Skin epidermis (tissue), 12 donors: Measurements from ENCODE around the gene HSDL1.
A peak's percentile ranks its signal among the peaks of the same experiment; 100 is the strongest.

ENCODE experiments used
- H3K27ac ChIP-seq, 21 experiments: fragments of 200-600 bp; sonication (generic) in 11 of 21; one replicate each; pipeline ENCODE4 v1.5.0; 2020; ENCODE audit warnings: mild to moderate bottlenecking in 3 of 21, inconsistent platforms in 2 of 21, moderate library complexity in 2 of 21
- H3K4me3 ChIP-seq, 7 experiments: fragments of 200-600 bp; sonication (generic) in 2 of 7; one replicate each; pipeline ENCODE4 v1.5.0; 2020; ENCODE audit warnings: inconsistent platforms in 2 of 7, mild to moderate bottlenecking in 2 of 7, moderate library complexity in 1 of 7

HSDL1 gene

DNA sequence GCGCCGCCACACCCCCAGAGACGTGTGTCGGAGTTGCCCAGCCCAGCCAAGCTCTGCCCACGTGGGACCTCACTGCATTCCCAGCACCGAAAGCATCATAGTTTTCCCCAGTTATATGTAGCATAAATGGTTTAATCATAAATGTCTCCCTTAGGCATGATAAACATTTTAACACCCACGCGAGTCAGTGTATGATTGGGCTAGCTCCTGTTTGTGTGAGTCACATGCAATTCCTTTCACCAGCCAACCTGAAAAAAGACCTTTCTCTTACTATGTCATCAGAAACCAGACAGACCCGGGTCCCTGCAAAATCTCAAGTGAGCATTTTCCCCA lies 32.7 kb upstream of the HSDL1 start:
- no peak overlapping the region for H3K4me3 ChIP-seq
- H3K27ac ChIP-seq = peak overlapping the region in 15 of 21 experiments; percentile 34 to 83 (median 67)

DNA sequence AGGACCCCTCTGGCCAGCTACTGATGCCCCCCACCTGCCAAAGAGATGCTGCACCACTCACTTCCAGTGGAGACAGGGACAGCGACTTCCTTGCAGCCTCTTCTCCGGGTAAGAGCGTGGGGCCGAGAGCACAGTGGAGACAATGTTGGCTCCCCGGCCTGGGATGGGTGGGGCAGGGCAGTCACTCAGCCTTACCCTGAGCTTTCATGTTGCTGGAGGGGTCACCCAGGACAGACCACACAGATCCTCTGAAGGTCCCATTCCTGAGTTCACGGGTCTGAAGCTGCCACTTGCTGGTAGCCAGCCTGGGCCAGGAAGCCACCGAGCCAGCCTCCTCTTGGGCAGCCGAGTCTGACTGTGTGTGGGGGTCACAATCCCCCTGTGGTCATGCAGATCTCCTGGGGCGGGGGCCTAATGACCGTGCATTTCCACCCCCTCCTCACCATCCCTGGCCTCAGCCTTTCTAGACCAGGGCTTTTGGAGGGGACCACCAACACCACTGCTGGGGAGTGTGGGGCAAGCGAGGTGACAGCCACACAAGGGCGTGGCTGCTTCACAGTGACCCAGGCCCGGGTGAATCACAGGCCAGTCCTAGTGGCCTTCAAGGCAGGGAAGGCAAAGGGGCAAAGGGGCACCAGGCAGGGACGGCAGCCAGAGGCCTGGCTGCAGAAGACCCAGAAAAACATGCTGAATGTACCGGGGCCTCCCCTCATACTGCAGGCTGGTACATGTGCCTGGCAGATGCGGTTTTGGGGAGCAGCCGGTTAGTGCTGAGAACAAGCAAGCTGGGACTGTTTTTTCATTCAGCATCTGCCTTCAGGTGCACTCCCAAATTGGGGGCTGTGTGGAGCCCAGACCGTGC lies 31.4 kb upstream of the HSDL1 start:
- peak overlapping the region in 18 of 21 experiments; percentile 9 to 83 (median 67) for H3K27ac ChIP-seq

DNA sequence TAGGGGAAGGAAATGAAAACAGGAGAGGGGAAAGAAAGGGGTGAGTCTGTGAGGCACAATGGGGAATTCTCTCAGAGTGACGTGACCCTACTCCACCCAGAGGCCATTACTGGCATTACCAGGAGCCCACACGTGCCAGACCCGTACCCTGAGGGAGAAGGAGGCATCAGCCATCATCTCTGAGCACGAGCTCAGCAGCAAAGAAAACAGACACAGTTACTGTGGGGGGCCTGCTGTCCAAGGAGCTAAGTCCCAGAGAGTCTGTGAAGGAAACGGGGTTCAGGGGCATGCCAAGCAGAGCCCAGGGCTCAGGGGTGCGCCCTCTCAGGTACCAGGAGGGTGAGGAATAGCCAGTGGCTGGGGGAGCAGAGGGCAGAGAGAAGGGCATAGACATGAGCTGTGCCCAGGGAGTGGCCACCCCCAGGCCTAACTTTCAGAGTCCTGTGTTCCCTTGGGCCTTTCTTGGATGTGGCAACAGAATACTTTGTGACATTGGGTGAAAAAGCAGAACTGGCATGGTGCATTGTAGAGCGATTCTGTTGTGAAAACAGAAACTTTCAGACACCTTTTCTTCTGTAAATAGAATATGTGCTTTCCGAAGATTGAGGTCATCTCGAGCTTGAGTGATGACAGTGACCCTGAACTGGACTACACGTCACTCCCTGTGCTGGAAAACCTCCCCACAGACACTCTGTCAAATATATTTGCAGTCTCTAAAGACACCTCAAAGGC lies 30.5 kb upstream of the HSDL1 start:
- peak overlapping the region in 6 of 21 experiments; percentile 36 to 83 (median 74) for H3K27ac ChIP-seq
- H3K4me3 ChIP-seq = no peak overlapping the region

More for the DNA sequence above, 31.4 kb upstream of the HSDL1 start:
- no peak overlapping the region for H3K4me3 ChIP-seq

DNA sequence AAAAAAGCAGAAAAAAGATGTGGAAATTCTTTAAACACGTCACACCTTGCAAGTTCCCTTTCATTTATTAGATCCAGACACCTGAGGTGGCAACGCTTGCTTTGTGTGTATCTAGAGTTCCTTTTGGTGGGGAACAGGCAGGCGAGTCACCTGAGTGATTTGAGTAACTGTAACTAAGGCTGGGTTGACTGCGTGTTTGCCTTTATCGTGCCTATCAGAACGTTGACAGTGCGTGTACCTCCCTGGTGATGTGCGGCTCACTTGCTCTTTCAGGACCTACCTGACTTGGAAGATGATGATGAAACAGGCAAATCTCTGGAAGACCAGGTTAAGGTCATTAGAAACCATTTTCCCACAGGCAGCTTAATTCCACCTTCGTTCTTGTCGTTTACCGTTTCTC lies 29.4 kb upstream of the HSDL1 start:
- Histone ChIP-seq H3K4me3 (no peak overlapping the region), H3K27ac (no peak overlapping the region)

DNA sequence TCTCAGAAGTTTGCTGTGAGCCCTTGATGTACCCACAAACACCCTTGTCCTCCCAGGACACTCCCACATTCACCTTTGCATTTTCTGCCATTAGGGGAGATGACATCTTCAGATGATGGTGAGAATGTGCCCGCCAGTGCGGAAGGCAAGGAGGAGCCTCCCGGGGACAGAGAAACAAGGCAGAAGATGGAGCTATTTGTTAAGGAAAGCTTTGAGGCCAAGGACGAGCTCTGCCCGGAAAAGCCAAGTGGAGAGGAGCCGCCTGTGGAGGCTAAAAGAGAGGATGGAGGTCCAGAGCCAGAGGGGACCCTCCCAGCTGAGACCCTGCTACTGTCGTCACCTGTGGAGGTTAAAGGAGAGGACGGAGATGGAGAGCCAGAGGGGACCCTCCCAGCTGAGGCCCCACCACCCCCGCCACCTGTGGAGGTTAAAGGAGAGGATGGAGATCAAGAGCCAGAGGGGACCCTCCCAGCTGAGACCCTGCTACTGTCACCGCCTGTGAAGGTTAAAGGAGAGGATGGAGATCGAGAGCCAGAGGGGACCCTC lies 24.9 kb upstream of the HSDL1 start:
- Histone ChIP-seq H3K4me3 (no peak overlapping the region), H3K27ac (no peak overlapping the region)

DNA sequence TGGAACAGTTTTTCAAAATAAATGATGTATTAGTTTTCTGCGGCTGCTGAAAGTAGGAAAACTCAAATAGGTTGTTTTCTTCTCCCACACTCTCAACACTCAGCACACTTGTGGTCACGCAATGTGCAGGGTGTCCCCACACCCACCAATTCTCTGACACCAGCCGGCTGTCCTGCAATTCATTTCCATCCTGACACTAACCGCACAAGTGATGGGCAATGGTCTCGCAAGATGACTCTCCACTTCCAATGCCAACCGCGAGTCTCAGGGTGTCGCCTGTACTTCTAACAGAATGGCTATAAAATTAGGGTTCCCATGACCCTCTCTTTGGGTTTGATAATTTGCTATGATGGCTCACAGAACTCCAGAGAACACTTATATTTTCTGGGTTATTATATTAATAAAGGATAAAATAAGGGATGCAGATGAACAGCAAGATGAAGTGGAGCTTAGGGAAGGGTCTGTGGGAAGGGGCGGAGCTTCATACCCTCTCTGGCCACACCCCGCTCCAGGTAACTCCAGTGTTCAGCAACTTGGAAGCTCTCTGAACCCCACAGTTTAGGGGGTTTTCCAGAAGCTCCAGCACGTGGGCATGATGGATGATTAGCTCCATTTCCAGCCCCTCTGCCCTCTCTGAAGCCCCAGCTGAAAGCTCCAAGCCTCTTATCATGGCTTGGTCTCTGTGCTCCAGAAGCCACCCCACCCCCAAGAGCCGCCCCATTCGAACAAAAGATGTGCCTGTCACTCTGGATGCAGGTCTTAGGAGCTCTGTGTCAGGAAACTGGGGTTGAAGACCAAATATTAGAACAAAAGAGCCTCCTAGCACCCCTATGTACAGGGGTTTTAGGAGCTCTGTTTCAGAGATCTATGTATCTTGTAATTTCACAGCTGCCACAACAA lies 22.1 kb upstream of the HSDL1 start:
- H3K4me3 ChIP-seq = no peak overlapping the region
- no peak overlapping the region for H3K27ac ChIP-seq

DNA sequence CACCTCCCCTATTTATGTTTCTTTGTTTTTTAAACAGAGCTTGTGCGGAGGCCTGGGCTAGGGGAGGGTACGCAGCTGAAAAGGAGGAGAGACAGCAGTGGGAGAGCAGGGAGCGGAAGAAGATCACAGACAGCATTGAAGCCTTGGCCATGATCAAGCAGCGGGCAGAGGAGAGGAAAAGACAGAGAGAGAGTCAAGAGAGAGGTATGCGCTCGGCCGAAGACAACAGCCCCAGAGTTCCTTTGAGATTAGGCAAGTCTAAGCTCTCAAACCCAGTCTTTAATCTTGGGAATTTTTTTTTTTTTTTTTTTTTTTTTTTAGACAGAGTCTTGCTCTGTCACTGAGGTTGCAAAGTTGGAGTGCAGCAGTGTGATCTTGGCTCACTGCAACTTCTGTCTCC lies 20.8 kb upstream of the HSDL1 start:
- no peak overlapping the region for H3K4me3 ChIP-seq

DNA sequence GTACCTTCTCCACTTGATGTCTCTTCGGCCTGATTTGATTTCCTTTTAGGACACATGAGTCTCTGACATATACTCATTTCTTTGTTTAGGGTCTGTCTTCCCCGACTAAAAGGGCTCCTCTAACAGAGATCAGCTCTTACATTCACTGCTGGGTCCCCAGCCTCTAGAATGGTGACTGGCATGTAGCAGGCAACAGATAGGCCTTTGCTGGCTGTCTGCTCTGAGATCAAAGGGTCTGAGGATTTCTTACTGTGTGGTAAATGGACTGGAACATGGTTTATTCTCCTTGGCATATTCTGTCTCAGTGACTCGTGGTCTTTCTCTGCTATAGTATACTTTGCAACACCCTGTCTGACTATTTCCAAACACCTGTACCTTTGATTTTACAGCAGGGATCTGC lies 16.8 kb upstream of the HSDL1 start:
- H3K27ac ChIP-seq = peak overlapping the region in 1 of 21 experiments; percentile 38
- H3K4me3 ChIP-seq = no peak overlapping the region

More for the DNA sequence above, 20.8 kb upstream of the HSDL1 start:
- no peak overlapping the region for H3K27ac ChIP-seq

DNA sequence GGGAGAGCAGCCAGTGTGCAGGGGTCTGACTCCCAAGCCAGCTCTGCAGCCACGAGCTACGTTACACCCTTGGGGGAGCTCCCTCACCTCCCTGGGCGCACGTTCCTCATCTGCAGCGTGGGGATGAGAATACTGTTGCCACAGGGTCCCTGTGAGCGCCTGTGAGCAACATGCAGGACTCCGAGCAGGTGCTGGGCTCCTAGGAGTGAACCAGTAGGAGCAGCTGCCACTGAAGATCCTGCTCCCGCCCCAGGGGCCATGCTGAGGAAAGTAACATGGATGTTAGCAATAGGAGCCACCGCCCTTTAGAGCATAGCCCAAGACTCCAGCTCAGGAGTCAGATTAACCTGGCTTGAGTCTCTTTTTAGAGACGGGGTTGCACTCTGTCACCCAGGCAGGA lies 16.1 kb upstream of the HSDL1 start:
- no peak overlapping the region for H3K27ac ChIP-seq

DNA sequence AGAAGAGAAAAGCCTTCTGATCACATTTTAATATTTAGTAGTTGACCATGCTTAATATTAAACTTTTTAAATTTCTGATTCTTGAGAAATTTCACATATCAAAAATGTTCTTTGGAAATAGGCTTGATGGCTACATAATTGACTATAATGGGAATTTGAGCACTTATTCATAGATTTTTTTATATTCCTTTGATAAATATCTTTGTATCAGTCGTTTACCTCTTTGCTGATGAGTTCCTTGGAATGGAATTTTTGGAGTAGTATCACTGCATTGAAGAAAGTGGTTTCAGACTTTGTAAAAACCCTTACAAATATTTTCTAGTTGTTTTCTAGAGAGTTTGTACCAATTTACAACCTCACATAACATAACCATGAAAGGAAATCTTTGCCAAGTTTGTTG lies 14.8 kb upstream of the HSDL1 start:
- Histone ChIP-seq H3K4me3 (no peak overlapping the region), H3K27ac (no peak overlapping the region)

More for the DNA sequence above, 16.1 kb upstream of the HSDL1 start:
- H3K4me3 ChIP-seq = no peak overlapping the region

DNA sequence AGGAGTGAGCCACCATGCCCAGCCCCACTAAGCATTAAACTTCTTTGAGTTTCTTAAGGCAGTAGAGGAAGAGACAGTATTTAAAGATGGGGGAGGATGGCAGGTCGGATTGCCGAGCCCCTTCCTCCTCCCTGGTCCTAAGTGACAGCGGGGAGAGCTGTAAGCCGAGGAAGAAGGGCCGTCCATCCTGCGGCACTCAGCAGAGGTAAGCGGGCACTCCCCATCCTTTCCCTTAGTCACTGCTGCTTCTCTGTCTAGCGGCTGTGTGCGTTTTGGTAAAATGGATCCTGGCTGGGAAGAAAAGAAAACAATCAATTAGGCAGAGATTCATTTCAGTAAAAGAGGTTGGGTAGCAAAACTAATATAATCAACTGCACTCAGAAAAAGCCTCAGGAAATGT lies 14.0 kb upstream of the HSDL1 start:
- Histone ChIP-seq H3K27ac (no peak overlapping the region), H3K4me3 (no peak overlapping the region)

DNA sequence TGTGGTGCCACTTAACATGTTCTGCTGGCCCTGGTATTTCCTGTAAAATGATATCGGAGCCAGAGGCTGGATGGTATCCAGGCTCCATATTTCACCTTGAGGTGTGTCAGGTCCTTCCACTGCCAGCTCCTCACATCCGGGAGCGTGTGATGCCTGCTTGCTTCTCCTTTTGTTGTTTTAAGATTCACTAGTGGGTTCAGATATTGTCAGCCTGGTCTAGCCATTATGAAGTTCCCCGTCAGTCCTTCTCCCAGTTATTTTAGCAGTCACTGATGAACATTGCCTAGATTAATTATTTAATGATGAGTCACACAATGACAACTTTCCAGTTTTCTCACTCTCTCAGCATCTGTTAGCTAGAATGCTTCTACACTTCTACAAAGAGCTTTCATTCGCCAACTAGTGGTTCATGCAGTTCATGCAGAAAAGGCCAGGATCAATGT lies 11.4 kb upstream of the HSDL1 start:
- no peak overlapping the region for H3K4me3 ChIP-seq

DNA sequence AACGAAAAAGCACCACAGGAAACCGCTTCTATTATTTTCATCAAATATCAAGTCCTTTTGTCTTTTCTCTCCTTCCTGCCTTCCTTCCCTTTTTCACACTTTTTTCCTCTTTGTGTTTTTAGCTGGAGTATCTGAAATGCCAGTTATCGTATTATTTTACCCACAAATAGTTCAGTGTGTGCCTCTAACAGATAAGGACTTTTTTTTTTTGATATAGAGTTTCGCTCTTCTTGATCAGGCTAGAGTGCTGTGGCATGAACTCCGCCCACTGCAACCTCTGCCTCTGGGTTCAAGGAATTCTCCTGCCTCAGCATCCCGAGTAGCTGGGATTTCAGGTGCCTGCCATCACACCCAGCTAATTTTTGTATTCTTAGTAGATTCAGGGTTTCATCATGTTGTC lies 10.8 kb upstream of the HSDL1 start:
- H3K27ac ChIP-seq = no peak overlapping the region
- no peak overlapping the region for H3K4me3 ChIP-seq

More for the DNA sequence above, 11.4 kb upstream of the HSDL1 start:
- no peak overlapping the region for H3K27ac ChIP-seq

DNA sequence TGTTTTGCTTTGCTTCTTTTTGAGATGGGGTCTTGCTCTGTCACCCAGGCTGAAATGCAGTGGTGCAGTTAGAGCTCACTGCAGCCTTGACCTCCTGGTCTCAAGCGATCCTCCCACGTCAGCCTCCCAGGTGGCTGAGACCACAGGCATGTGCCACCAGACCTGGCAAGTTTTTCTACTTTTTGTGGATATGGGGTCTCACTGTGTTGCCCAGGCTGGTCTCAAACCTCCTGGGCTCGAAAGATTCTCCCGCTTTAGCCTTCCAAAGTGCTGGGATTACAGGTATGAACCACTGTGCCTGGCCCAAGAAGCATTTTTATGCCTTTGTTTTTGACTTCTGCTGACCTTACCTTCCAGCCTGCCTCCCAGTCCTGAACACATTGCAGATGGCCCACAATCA lies 10.2 kb upstream of the HSDL1 start:
- Histone ChIP-seq H3K4me3 (no peak overlapping the region), H3K27ac (no peak overlapping the region)

DNA sequence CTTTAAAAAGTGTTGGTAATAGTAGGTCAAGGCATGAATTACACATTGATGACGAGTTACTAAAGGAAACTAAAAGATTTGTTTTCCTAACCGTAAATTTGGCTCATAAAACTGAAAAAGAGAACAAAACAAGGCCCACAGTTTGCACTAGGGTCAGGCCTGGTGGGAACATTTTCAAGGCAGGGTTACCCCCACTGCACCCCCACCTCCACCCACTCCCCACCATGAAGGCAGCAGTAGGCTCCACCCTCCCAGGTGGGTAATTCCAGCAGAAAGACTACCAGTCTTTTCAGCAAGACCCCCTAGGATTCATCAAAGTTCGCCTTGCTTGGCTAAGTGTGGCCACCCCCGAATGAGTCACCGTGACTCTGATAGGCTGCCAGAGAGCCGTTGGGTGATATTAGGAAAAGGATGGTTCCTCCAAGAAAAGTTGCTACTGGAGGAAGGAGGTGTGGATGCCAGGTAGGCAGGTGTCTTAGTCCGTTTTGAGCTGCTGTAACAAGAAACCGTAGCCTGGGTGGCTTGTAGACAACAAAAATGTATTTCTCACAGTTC lies 8.8 kb upstream of the HSDL1 start:
- H3K27ac ChIP-seq = no peak overlapping the region

DNA sequence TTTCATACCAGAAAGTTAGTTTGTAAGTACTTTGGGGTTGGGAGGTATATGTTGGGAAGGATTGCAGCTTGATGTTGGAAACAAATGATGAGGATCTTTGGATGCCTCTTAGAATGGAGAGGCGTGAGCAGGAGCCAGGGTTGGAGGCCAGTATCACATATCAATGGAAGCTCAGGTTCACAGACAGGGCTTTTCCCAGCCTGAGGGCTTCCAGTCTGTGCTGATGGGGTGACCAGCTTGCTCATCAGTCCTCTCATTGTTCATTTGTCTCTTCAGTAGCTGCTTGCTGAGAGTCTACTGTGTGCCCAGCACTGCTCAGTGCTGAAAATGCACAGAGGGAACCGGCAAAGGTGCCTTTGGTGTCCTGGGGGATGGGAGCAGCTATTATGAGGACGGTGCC lies 5.9 kb upstream of the HSDL1 start:
- Histone ChIP-seq H3K27ac (no peak overlapping the region), H3K4me3 (no peak overlapping the region)

More for the DNA sequence above, 8.8 kb upstream of the HSDL1 start:
- H3K4me3 ChIP-seq = no peak overlapping the region

DNA sequence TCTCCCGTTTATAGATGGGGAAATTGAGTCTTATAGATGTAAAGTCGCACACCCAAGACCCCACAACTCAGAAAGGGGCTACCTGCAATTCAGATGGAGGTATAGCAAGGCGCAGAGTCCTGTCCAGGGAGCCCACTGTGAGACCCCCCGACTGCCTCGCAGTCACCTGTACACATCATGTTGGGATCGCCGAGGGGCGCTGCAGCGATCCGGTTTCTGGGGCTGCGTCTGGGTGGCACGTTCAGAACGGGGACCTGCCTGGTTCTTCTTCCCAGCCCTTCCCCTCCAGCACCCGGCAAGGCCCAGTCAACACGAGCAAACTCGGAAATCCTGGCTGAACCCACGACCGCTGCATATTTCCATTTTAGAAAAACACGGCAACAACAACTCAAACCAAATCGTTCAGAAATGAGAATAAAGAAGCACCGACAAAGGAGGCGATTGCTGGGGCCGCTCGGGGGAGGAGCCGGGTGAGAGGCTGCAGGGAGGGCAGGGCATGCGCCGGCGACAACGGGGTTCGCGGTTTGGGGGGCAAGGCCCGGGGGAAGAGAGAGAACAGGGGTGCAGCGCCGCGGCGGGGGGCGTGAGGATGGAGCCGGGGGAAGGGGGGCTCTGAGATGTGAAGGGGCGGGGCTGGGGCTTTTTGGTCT lies 643 bp downstream of the HSDL1 start:
- Histone ChIP-seq H3K27ac (peak overlapping the region; percentile 14 to 92 (median 87)), H3K4me3 (peak overlapping the region; percentile 65 to 99 (median 80))

DNA sequence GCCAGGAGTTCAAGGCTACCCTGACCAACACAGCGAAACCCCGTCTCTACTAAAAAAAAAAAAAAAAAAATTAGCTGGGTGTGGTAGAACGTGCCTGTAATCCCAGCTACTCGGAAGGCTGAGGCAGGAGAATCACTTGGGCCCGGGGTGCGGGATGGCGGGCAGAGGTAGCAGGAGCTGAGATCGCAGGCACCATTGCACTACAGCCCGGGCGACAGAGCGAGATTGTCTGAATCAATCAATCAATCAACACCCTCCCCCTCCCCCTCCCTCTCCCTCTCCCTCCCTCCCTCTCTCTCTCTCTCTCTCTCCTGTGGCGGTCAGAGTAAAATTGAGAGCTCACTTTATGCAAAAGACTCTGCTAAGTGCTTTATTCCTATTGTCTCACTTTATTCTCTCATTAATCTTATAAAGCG lies 1.2 kb downstream of the HSDL1 start:
- peak overlapping the region in 6 of 7 experiments; percentile 68 to 99 (median 89) for H3K4me3 ChIP-seq
- H3K27ac ChIP-seq = peak overlapping the region in 3 of 21 experiments; percentile 87 to 91 (median 88)

DNA sequence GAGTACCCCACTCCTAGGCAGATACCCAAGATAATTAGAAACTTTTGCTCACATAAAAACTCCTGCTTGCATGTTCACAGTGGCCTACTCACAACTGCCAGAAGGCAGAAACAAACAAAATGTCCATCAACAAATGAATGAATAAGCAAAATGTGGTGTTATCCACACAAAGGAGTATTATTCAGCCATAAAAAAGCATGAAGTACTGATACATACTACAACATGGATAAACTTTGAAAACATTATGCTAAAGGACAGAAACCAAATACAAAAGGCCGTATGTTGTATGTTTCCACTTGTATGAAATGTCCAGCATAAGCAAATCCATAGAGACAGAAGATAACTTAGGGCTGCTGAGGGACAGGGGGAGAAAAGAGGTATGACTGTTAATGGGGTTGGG lies 1.9 kb downstream of the HSDL1 start:
- H3K27ac ChIP-seq = no peak overlapping the region

More for the DNA sequence above, 1.9 kb downstream of the HSDL1 start:
- H3K4me3 ChIP-seq = no peak overlapping the region
